ENCODE results near the gene TTLL11.

DNA sequence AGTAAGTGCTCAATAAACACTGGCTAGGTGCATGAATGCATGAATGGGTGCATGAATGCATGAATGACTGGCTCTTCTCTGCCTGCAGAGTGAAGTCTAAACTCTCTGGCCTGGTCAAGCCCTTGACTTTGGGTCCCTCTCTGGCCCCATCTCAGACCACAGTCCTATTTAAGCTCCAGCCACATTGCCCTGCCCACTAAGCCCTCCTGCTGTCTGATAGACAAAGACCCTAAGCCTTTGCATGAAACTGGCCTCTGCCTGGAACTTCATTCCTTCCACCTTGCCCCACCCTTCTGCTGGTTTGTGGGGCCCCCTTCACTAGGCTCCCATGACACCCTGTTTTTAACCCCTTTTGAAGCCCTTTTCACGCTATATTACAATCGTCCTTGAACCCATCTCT lies 202.4 kb downstream of the TTLL11 start:
- TF ChIP-seq POLR2AphosphoS5 (IDR thresholded peaks at IDR 0.05): no peak
- TF ChIP-seq, protein P1, sequence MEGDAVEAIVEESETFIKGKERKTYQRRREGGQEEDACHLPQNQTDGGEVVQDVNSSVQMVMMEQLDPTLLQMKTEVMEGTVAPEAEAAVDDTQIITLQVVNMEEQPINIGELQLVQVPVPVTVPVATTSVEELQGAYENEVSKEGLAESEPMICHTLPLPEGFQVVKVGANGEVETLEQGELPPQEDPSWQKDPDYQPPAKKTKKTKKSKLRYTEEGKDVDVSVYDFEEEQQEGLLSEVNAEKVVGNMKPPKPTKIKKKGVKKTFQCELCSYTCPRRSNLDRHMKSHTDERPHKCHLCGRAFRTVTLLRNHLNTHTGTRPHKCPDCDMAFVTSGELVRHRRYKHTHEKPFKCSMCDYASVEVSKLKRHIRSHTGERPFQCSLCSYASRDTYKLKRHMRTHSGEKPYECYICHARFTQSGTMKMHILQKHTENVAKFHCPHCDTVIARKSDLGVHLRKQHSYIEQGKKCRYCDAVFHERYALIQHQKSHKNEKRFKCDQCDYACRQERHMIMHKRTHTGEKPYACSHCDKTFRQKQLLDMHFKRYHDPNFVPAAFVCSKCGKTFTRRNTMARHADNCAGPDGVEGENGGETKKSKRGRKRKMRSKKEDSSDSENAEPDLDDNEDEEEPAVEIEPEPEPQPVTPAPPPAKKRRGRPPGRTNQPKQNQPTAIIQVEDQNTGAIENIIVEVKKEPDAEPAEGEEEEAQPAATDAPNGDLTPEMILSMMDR (IDR thresholded peaks at IDR 0.05): no peak
- no peak for TF ChIP-seq POLR2A (IDR thresholded peaks at IDR 0.05)

Data from gastroesophageal sphincter (tissue), 3 donors.